Retinal pigment epithelial cell (primary cell): ENCODE measurements around the gene NPHP4.

Experiments used
- DNase-seq: peaks from one replicate; pipeline ENCODE4 v3.0.0-alpha.2; 2010; ENCODE audit warnings: low read depth
- H3K4me3 ChIP-seq: 2 replicates; pipeline ENCODE4 v1.5.1; 2011; ENCODE audit warnings: mild to moderate bottlenecking, low read length, control low read depth, moderate library complexity
- CTCF ChIP-seq: conservative IDR thresholded peaks from 2 replicates; pipeline ENCODE4 v1.5.1; 2011; ENCODE audit warnings: low read depth, low read length, control low read depth, inconsistent platforms

The NPHP4 gene

GRCh38 chr1:5849550-5849949, 142.7 kb downstream of the NPHP4 start:
- no peak for DNase-seq
- no peak overlapping the region for H3K4me3 ChIP-seq
- TF ChIP-seq CTCF, result no peak

- no peak for TF ChIP-seq CTCF
- peak; percentile 1 for DNase-seq
- no peak overlapping the region for H3K4me3 ChIP-seq
Measured at GRCh38 chr1:5847013-5847659, 145.1 kb downstream of the NPHP4 start.

- no peak for DNase-seq
- TF ChIP-seq CTCF, result no peak
- no peak overlapping the region for H3K4me3 ChIP-seq
Measured at GRCh38 chr1:5845376-5845775, 146.8 kb downstream of the NPHP4 start.

GRCh38 chr1:5844442-5844841, 147.8 kb downstream of the NPHP4 start:
- DNase-seq, result no peak
- no peak for TF ChIP-seq CTCF
- H3K4me3 ChIP-seq, result no peak overlapping the region

GRCh38 chr1:5843521-5844096, 148.6 kb downstream of the NPHP4 start:
- no peak for TF ChIP-seq CTCF
- no peak overlapping the region for H3K4me3 ChIP-seq
- no peak for DNase-seq

- H3K4me3 ChIP-seq, result no peak overlapping the region
- no peak for TF ChIP-seq CTCF
- no peak for DNase-seq
Measured at GRCh38 chr1:5842679-5843078, 149.5 kb downstream of the NPHP4 start.

- DNase-seq, result no peak
- TF ChIP-seq CTCF, result no peak
- H3K4me3 ChIP-seq, result no peak overlapping the region
Measured at GRCh38 chr1:5840551-5841001, 151.6 kb downstream of the NPHP4 start.
